ENCODE measurements around the gene PIP5K1C. TPM values are rescaled to one million over a fixed set of nuclear protein-coding genes. Genes with fewer than 3 reads are reported as not detected.

The PIP5K1C gene
- total RNA-seq, 1 donor from 2014 or later = 40.1 TPM

GRCh38 chr19:3621689-3622088 is 78.6 kb downstream of the PIP5K1C start:
- Mint-ChIP-seq H3K36me3 (ENCODE audit: low read depth) (no peaks in the 10 kb centered on the region), H3K27me3 (ENCODE audit: low read depth) (no peaks in the 10 kb centered on the region), H3K4me1 (peaks cover 19% of the 10 kb centered on the region), H3K9me3 (no peaks in the 10 kb centered on the region), H3K27ac (ENCODE audit: unreplicated experiment) (no peak overlapping the region), H3K4me3 (no peak overlapping the region)
- no peak for TF ChIP-seq CTCF (conservative IDR thresholded peaks at IDR 0.05)
- DNase-seq (ENCODE audit: low read depth, low spot score) = no peak

- H3K27me3 Mint-ChIP-seq (ENCODE audit: low read depth) = no peaks in the 10 kb centered on the region
- no peaks in the 10 kb centered on the region for H3K9me3 Mint-ChIP-seq
- TF ChIP-seq CTCF (conservative IDR thresholded peaks at IDR 0.05) = no peak
- no peak for DNase-seq (ENCODE audit: low read depth, low spot score)
- no peak overlapping the region for H3K27ac Mint-ChIP-seq (ENCODE audit: unreplicated experiment)
- peaks cover 12% of the 10 kb centered on the region for H3K4me1 Mint-ChIP-seq
- no peak overlapping the region for H3K4me3 Mint-ChIP-seq
- no peaks in the 10 kb centered on the region for H3K36me3 Mint-ChIP-seq (ENCODE audit: low read depth)
Observed at GRCh38 chr19:3620817-3621547, 79.3 kb downstream of the PIP5K1C start.

- no peak for TF ChIP-seq CTCF (conservative IDR thresholded peaks at IDR 0.05)
- no peaks in the 10 kb centered on the region for H3K27me3 Mint-ChIP-seq (ENCODE audit: low read depth)
- H3K27ac Mint-ChIP-seq (ENCODE audit: unreplicated experiment) = no peak overlapping the region
- H3K4me3 Mint-ChIP-seq = no peak overlapping the region
- no peaks in the 10 kb centered on the region for H3K36me3 Mint-ChIP-seq (ENCODE audit: low read depth)
- peaks cover 8% of the 10 kb centered on the region for H3K4me1 Mint-ChIP-seq
- no peaks in the 10 kb centered on the region for H3K9me3 Mint-ChIP-seq
- DNase-seq (ENCODE audit: low read depth, low spot score) = no peak
Observed at GRCh38 chr19:3620145-3620816, 80.0 kb downstream of the PIP5K1C start.

- TF ChIP-seq CTCF (conservative IDR thresholded peaks at IDR 0.05) = no peak
- no peak for DNase-seq (ENCODE audit: low read depth, low spot score)
- Mint-ChIP-seq H3K36me3 (ENCODE audit: low read depth) (no peaks in the 10 kb centered on the region), H3K4me3 (no peak overlapping the region), H3K9me3 (no peaks in the 10 kb centered on the region), H3K27ac (ENCODE audit: unreplicated experiment) (no peak overlapping the region), H3K4me1 (peaks cover 5% of the 10 kb centered on the region), H3K27me3 (ENCODE audit: low read depth) (no peaks in the 10 kb centered on the region)
Observed at GRCh38 chr19:3619631-3620012, 80.6 kb downstream of the PIP5K1C start.

- Mint-ChIP-seq H3K27ac (ENCODE audit: unreplicated experiment) (no peak overlapping the region), H3K4me3 (no peak overlapping the region), H3K27me3 (ENCODE audit: low read depth) (no peaks in the 10 kb centered on the region), H3K36me3 (ENCODE audit: low read depth) (no peaks in the 10 kb centered on the region), H3K4me1 (no peaks in the 10 kb centered on the region), H3K9me3 (no peaks in the 10 kb centered on the region)
- TF ChIP-seq CTCF (conservative IDR thresholded peaks at IDR 0.05) = no peak
- no peak for DNase-seq (ENCODE audit: low read depth, low spot score)
Observed at GRCh38 chr19:3618811-3619630, 81.2 kb downstream of the PIP5K1C start.

Data from neural crest cell (in vitro differentiated cells).